PC-9 (cell line): ENCODE results near the gene GXYLT2. TPM values are rescaled to one million over a fixed set of nuclear protein-coding genes. Genes with fewer than 3 reads are reported as not detected.

ENCODE experiments used
- BruUV-seq: library from RNA; stranded (reverse); fragments of 400-500 nt; replicated peaks from 2 replicates; lab custom pipeline; 2021; lab: Mats Ljungman, UMichigan
- CTCF ChIA-PET: fragments of 300-600 bp; sonication (Branson Sonifier 250); formaldehyde crosslinking; loops from one replicate; lab custom pipeline; 2022; ENCODE audit warnings: antibody characterized with exemption; lab: Charles Lee
- POLR2A ChIA-PET: fragments of 300-600 bp; sonication (Branson Sonifier 250); formaldehyde crosslinking; loops from one replicate; lab custom pipeline; 2022; ENCODE audit warnings: antibody characterized with exemption; ENCODE audit not compliant: unreplicated experiment; lab: Charles Lee
- DNase-seq, 2 experiments: peaks; one replicate each; pipeline versions ENCODE4 v3.0.0 to v3.0.0-alpha.2; 2015 to 2022; ENCODE audit warnings: mixed read lengths in 1 of 2
- H2AFZ ChIP-seq: fragments of 200-600 bp; sonication (generic); 2 replicates; pipeline ENCODE4 v1.8.1; 2017; ENCODE audit warnings: antibody characterized with exemption
- H3F3A ChIP-seq: fragments of 200-600 bp; sonication (generic); 2 replicates; pipeline ENCODE4 v1.8.1; 2017; ENCODE audit warnings: antibody characterized with exemption, mild to moderate bottlenecking, low read depth; ENCODE audit not compliant: insufficient read depth
- H3K27ac ChIP-seq: fragments of 200-600 bp; sonication (generic); 2 replicates; pipeline ENCODE4 v1.6.1; 2016; ENCODE audit warnings: mixed run types
- H3K27me3 ChIP-seq: fragments of 200-600 bp; sonication (generic); 2 replicates; pipeline ENCODE4 v1.6.1; 2016; ENCODE audit warnings: low read depth, mixed run types; ENCODE audit not compliant: insufficient read depth
- H3K36me3 ChIP-seq: fragments of 200-600 bp; sonication (generic); 2 replicates; pipeline ENCODE4 v1.6.1; 2016; ENCODE audit warnings: low read depth, mixed run types
- H3K4me1 ChIP-seq: fragments of 200-600 bp; sonication (generic); replicated peaks from 2 replicates; pipeline ENCODE4 v1.6.1; 2016; ENCODE audit warnings: mixed run types; ENCODE audit not compliant: insufficient read depth
- H3K4me2 ChIP-seq: fragments of 200-600 bp; sonication (generic); 2 replicates; pipeline ENCODE4 v1.6.1; 2017; ENCODE audit warnings: mixed run types
- H3K4me3 ChIP-seq: fragments of 200-600 bp; sonication (generic); 2 replicates; pipeline ENCODE4 v1.6.1; 2016; ENCODE audit warnings: mixed run types
- H3K79me2 ChIP-seq: fragments of 200-600 bp; sonication (generic); 2 replicates; pipeline ENCODE4 v1.6.1; 2017; ENCODE audit warnings: low read depth, mixed run types
- H3K9me2 ChIP-seq: fragments of 200-600 bp; sonication (generic); 2 replicates; pipeline ENCODE4 v1.8.1; 2017; ENCODE audit warnings: mild to moderate bottlenecking; ENCODE audit not compliant: insufficient read depth
- H3K9me3 ChIP-seq: fragments of 200-600 bp; sonication (generic); 2 replicates; pipeline ENCODE4 v1.8.1; 2016; ENCODE audit warnings: low read depth; ENCODE audit not compliant: insufficient read depth
- H4K20me1 ChIP-seq: fragments of 200-600 bp; sonication (generic); 2 replicates; pipeline ENCODE4 v1.8.1; 2017; ENCODE audit not compliant: insufficient read depth
- EZH2 ChIP-seq: fragments of 200-600 bp; sonication (generic); IDR thresholded peaks from 2 replicates; pipeline ENCODE4 v1.8.0; 2017; ENCODE audit warnings: antibody characterized with exemption, low read depth
- intact Hi-C: fragments of 100-400 bp; cut with micrococcal nuclease; formaldehyde crosslinking; loops from one replicate; pipeline ENCODE4 v1.10.0; 2022; ENCODE audit not compliant: unreplicated experiment
- total RNA-seq: library from RNA; stranded (reverse); gene quantifications from 2 replicates; pipeline ENCODE4 v1.2.3, GENCODE V29; 2021
- TF ChIP-seq, protein P1 (sequence below): fragments of 200-600 bp; sonication (generic); conservative IDR thresholded peaks from 2 replicates; pipeline ENCODE4 v1.6.1; 2017; ENCODE audit warnings: mixed run types, antibody characterized with exemption, mild to moderate bottlenecking, moderate library complexity

The GXYLT2 gene
- total RNA-seq, 1 experiment from 2014 or later, result 2.9 TPM

- H3K4me3 ChIP-seq, result no peak overlapping the region
- CTCF ChIA-PET, result no interaction called here
- H3K9me3 ChIP-seq, result no peaks in the 10 kb centered on the region
- no TSS peak for BruUV-seq
- no peak overlapping the region for H3K27ac ChIP-seq
- no peaks in the 10 kb centered on the region for H3K27me3 ChIP-seq
- H3K79me2 ChIP-seq, result no peaks in the 10 kb centered on the region
- H3K9me2 ChIP-seq, result no peaks in the 10 kb centered on the region
- TF ChIP-seq, protein P1, sequence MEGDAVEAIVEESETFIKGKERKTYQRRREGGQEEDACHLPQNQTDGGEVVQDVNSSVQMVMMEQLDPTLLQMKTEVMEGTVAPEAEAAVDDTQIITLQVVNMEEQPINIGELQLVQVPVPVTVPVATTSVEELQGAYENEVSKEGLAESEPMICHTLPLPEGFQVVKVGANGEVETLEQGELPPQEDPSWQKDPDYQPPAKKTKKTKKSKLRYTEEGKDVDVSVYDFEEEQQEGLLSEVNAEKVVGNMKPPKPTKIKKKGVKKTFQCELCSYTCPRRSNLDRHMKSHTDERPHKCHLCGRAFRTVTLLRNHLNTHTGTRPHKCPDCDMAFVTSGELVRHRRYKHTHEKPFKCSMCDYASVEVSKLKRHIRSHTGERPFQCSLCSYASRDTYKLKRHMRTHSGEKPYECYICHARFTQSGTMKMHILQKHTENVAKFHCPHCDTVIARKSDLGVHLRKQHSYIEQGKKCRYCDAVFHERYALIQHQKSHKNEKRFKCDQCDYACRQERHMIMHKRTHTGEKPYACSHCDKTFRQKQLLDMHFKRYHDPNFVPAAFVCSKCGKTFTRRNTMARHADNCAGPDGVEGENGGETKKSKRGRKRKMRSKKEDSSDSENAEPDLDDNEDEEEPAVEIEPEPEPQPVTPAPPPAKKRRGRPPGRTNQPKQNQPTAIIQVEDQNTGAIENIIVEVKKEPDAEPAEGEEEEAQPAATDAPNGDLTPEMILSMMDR, result no peak
- TF ChIP-seq EZH2, result no peak
- no peaks in the 10 kb centered on the region for H3F3A ChIP-seq
- DNase-seq, result peak in 1 of 2 experiments; percentile 35
- no peaks in the 10 kb centered on the region for H3K4me1 ChIP-seq
- H4K20me1 ChIP-seq, result no peaks in the 10 kb centered on the region
- no peak overlapping the region for H3K4me2 ChIP-seq
- H2AFZ ChIP-seq, result no peak overlapping the region
- no peaks in the 10 kb centered on the region for H3K36me3 ChIP-seq
- intact Hi-C loops, result no loop called here
- POLR2A ChIA-PET, result no interaction called here
Measured at GRCh38 chr3:72855001-72855400, 32.8 kb upstream of the GXYLT2 start.

DNA sequence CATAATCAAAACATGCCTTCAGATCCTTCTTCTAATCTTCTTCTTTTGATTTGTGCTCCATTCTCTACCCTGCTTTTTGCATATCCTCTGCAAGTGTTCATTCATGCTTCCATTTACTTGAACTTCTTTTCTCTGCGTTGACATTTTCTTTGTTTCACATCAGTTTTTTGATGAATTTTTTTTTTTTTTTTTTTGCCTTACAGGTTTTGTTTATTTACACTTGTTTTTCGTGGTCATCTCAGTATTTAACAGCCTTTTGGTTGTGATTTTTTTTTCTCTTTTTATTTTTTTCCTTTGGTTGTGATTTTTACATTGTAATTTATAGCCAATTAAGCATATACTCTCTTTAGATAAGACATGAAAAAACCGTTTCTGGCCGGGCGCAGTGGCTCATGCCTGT is 27.8 kb upstream of the GXYLT2 start:
- Histone ChIP-seq H2AFZ (no peak overlapping the region), H4K20me1 (no peaks in the 10 kb centered on the region), H3K36me3 (no peaks in the 10 kb centered on the region), H3F3A (no peaks in the 10 kb centered on the region), H3K9me3 (no peaks in the 10 kb centered on the region), H3K27ac (no peak overlapping the region), H3K4me3 (no peak overlapping the region), H3K4me2 (no peak overlapping the region), H3K79me2 (no peaks in the 10 kb centered on the region), H3K4me1 (no peaks in the 10 kb centered on the region), H3K9me2 (no peaks in the 10 kb centered on the region), H3K27me3 (no peaks in the 10 kb centered on the region)
- BruUV-seq, result no TSS peak
- CTCF ChIA-PET, result no interaction called here
- POLR2A ChIA-PET, result no interaction called here
- intact Hi-C loops, result no loop called here
- no peak for TF ChIP-seq EZH2
- TF ChIP-seq, protein P1, result no peak
- DNase-seq, result no peak

DNA sequence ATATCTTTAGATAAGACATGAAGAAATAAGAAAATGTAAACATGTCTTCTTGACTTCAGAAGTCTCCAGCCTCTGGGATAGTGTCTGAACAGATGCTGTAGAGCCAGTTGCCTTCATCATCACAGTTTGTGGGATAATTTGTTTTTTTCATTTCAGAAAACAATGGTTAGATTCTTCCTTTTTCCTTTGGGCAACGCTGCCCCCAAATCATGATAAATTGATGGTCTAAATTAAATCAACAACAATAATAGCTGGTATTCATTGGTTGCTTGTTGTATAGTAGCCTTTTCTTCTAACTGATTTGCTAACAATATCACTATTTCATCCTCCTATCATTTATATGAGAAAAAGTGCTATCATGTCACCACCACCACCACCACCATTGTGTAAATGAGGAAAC is 27.0 kb upstream of the GXYLT2 start:
- Histone ChIP-seq H2AFZ (no peak overlapping the region), H3K9me2 (no peaks in the 10 kb centered on the region), H3K36me3 (no peaks in the 10 kb centered on the region), H4K20me1 (no peaks in the 10 kb centered on the region), H3K79me2 (no peaks in the 10 kb centered on the region), H3K9me3 (no peaks in the 10 kb centered on the region), H3K4me1 (no peaks in the 10 kb centered on the region), H3K27ac (no peak overlapping the region), H3K27me3 (no peaks in the 10 kb centered on the region), H3K4me3 (no peak overlapping the region), H3K4me2 (no peak overlapping the region), H3F3A (no peaks in the 10 kb centered on the region)
- no peak for DNase-seq
- intact Hi-C loops, result no loop called here
- TF ChIP-seq, protein P1, result no peak
- TF ChIP-seq EZH2, result no peak
- no TSS peak for BruUV-seq
- CTCF ChIA-PET, result no interaction called here
- POLR2A ChIA-PET, result no interaction called here
